Measurements from ENCODE around the gene KLHL22.
A peak's percentile ranks its signal among the peaks of the same experiment; 100 is the strongest.
"Not testable (repeated sequence)": the region's sequence is repeated elsewhere in the genome, so short reads cannot be mapped to it uniquely, and the experiment has no call there.

The KLHL22 gene

GRCh38 chr22:20395907-20396287, 99.7 kb downstream of the KLHL22 start:
- no peak for DNase-seq

- no peak for DNase-seq
These were observed 100.3 kb downstream of the KLHL22 start for GRCh38 chr22:20395181-20395906.

DNA sequence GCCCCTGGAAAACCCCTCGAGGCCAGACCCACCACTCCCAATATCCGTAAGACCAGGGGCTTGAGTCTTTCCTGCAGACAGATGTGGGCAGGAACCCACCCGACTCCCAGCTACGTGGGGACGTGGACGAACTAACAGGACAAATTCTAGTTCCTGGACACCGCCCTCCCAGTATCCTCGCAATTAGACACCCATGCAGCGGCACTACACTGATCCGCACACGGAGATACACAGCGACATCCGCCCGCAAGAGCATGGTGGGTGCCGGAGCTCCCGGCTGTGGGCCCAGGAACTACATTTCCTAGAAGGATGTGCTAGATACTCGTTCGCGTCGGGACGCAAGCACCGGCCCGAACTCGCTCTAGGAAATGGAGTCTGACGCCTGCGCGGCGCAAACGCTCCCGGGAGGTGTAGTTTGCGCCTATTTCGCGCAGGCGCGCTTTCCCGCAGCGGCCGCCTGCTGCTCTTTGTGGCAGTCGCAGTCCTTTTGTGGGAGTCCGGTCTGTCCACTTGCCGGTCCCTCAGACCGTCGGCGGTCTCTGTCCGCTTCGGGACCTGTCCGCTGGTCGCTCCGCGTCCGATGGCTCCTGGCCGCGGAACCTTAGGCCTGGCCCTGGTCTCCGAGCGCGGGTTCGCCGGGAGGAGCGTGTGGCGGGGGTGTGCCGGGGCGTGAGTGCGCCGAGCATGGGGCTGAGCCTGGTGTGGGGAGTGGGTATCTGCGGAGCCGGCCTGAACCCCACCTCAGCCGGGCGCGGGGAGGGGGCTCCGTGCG, 101.7 kb downstream of the KLHL22 start, which contains the start of gene ZNF74:
TSS of gene ZNF74 (plus strand) at position 447 of the 772 bp plus-strand sequence. CDS start 478 bp downstream, outside the sequence.
- DNase-seq = peak; percentile 87

- DNase-seq = no peak
These were observed 102.5 kb downstream of the KLHL22 start for GRCh38 chr22:20392983-20393704.

- DNase-seq = not testable (repeated sequence)
These were observed 103.2 kb downstream of the KLHL22 start for GRCh38 chr22:20392365-20392881.

Data from CD4-positive, alpha-beta T cell treated with Interleukin-15 for 1 hour (primary cell).